GM18508 (cell line): Measurements from ENCODE around the gene RAP1GAP2.

Experiments used
- ATAC-seq: cut with Tn5 transposase; IDR thresholded peaks from one replicate; pipeline ENCODE4 v1.9.1; 2021; ENCODE audit warnings: moderate number of reproducible peaks; ENCODE audit not compliant: insufficient read depth, unreplicated experiment

The RAP1GAP2 gene

DNA sequence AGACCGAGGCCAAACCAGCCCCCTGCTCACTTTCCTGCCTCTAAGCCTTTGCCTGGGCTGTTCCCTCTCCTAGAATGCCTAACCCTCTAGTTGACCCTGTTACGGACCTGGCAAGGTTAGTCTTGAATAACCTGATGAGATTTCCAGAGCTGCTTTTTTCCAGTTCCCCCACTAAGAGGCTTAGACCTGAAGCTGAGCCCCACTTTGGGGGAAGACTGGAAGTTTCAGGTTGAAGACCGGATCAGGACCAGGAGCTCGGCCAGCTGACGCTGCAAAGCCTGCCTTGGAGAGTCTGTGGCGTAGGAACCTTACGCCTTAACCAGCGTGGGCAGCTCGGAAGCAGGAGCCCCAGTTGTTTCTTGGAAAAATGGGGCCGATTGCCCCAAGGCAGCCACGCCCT, 137.4 kb downstream of the RAP1GAP2 start:
- ATAC-seq, result no peak

DNA sequence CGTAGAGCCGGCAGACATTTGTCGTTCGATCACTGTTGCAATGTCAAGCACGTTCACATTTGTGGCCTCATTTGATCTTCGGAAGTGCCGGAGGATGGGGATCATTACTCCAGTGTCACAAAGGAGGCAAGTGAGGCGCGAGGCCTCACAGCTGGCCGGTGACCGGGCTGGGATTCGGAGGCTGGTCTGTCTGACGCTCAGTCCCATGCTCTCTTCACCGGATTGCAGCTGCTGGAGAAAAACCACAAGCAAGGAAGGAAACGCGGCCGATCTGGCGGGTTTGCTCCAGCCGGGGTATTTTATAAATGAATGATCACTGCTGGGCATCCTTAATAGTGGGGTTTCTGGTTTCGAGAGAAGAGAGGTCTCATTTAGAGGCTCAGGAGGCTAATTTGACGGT, 139.4 kb downstream of the RAP1GAP2 start:
- ATAC-seq, result no peak

GRCh38 chr17:2936351-2936750, 140.1 kb downstream of the RAP1GAP2 start:
- no peak for ATAC-seq

GRCh38 chr17:2936771-2937321, 140.6 kb downstream of the RAP1GAP2 start:
- ATAC-seq, result no peak

DNA sequence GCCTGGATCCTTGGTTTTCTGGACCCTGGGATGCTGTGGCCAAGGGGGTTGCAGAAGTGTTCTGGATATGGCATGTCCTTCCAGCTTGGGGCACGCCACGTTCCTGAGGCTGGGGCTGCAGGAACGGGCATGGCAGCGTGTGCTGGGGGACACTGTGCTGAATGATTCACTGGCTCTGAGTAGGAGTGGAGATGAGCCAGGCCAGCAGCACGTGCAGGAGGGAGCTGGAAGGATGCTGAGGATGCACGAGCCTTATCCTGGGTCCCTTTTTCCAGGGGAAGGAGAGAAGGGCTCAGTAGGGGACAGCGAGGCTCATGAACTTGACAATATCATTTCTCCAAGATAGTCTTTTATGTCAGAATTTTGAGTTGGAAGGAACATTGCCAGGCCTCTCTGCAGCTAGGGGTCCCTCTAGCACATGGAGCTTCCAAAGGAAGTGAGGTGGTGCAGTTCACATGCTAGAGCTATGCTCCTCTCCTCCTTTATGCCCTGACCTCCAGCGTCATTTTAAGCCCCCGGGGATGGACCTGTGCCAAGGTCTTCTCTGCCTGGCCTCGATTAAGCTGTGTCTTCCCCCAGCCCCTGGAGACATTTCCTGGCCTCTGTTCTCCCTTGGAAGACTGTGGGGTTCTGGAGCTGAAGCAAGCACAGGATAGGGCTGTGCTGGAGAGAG, 141.2 kb downstream of the RAP1GAP2 start:
- ATAC-seq, result no peak

GRCh38 chr17:2939714-2940351, 143.6 kb downstream of the RAP1GAP2 start:
- ATAC-seq, result no peak

- ATAC-seq, result no peak
Observed at GRCh38 chr17:2940352-2940751, 144.1 kb downstream of the RAP1GAP2 start.

- no peak for ATAC-seq
Observed at GRCh38 chr17:2943981-2944380, 147.7 kb downstream of the RAP1GAP2 start.

DNA sequence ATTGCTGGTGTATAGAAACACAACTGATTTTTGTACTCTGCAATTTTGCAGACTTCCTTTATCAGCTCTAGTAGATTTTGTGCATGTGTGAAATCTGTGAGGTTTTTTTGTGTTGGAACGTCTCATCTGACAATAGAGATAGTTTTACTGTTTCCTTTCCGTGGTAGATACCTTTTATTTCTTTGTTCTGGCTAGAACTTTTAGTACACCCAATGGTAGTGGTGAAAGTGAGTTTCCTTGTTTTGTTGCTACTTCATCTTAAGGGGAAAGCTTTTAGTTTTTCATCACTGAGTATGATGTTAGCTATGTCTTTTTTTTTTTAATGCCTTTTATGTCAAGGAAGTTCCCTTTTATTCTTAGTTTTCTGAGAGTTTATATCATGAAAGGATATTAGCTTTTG, 149.1 kb downstream of the RAP1GAP2 start:
- no peak for ATAC-seq

DNA sequence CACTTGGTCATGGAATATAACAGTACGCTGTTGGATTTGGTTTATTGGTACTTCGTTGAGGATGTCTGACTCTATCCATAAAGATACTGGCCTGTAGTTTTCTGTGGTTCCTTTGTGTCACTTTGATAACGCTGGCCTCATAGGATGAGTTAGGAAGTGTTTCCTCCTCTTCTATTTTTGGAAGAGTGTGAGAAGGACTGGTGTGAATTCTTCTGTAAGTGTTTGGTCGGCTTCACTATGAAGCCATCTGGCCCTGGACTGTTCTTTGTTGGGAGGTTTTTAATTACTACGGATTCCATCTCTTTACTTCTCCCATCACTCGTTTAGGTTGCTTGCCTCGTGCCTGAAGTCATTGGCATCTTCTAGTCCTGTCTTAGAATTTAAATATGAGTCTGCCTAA, 149.9 kb downstream of the RAP1GAP2 start:
- no peak for ATAC-seq

GRCh38 chr17:2947588-2947950, 151.3 kb downstream of the RAP1GAP2 start:
- no peak for ATAC-seq

DNA sequence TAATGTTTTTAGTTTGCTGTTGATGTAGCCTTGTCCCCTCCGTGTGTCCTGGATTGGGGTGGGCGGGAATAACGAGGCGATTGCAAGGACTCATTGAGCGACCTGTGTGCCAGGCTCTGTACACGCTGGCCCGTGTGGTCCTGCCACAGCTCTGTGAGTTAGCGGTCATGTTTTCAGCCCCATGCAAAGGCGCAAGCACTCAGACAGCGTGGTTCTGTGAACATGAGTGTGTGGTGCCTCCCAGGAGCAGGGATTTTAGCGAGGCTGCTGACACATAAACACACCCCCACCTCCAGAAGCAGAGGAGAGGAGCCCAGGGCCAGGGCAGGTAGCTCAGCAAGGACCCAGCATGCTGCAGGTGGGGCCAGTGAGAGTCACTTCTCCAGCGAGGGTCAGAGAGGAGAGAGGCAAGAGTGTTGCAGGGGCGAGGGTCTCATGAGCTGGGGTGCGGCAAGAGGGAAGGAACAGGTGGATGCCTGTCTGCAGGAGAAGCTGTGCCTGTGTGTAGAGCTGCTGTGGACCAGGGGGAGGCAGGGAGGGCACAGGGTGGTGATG, 151.8 kb downstream of the RAP1GAP2 start:
- ATAC-seq, result no peak

DNA sequence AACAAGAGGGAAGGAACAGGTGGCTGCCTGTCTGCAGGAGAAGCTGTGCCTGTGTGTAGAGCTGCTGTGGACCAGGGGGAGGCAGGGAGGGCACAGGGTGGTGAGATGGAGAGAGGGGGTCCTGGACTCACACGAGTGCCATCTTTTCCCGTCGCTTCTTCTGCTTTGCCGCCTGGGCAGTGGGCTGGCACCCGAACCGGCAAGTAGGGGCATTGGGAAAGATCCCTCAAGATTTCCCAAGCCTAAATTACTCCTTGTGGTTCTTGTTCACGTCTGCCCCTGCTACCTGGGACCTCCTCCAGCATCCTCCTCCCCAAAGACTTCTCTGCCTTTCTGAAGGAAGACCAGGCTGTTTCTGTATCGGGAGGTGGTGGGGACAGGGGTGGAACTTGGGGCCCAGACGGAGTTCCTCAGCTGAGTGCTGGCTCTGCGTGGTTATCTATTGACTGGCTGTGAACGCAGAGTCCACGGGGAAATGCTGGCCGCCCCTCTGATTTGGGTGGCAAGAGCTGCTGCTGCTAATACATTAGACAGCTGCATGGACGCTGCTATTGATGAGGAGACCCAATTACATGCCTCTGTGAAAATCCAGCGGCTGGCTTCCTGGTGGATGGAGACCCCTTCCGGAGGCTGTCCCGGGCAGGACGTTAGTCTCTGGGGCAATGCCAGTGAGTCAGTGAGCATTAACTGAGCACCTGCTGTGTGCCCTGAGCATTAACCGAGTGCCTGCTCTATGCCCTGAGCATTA, 152.7 kb downstream of the RAP1GAP2 start:
- no peak for ATAC-seq

DNA sequence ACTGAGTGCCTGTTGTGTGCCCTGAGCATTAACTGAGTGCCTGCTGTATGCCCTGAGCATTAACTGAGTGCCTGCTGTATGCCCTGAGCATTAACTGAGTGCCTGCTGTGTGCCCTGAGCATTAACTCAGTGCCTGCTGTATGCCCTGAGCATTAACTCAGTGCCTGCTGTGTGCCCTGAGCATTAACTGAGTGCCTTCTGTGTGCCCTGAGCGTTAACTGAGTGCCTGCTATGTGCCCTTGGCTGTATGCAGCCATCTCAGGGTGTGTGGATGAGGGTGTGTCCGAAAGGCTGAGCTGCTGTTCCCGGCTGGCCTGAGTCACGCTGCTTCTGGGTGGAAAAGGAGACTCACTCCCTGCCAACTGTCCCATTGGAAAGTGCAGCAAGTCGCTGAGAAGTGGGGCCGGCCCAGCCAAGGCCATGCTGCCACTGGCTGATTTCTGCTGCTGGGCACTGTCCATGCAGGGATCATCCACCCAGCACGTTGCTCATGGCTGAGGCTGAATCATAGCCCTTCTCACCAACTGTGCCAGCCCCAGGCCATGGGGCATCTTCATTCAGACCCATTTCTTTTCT, 153.3 kb downstream of the RAP1GAP2 start:
- ATAC-seq, result no peak

GRCh38 chr17:2950846-2951245, 154.6 kb downstream of the RAP1GAP2 start:
- no peak for ATAC-seq

GRCh38 chr17:2952174-2952845, 156.1 kb downstream of the RAP1GAP2 start:
- ATAC-seq, result no peak

- no peak for ATAC-seq
Observed at GRCh38 chr17:2954898-2955445, 158.7 kb downstream of the RAP1GAP2 start.

GRCh38 chr17:2955931-2956582, 159.8 kb downstream of the RAP1GAP2 start:
- no peak for ATAC-seq

DNA sequence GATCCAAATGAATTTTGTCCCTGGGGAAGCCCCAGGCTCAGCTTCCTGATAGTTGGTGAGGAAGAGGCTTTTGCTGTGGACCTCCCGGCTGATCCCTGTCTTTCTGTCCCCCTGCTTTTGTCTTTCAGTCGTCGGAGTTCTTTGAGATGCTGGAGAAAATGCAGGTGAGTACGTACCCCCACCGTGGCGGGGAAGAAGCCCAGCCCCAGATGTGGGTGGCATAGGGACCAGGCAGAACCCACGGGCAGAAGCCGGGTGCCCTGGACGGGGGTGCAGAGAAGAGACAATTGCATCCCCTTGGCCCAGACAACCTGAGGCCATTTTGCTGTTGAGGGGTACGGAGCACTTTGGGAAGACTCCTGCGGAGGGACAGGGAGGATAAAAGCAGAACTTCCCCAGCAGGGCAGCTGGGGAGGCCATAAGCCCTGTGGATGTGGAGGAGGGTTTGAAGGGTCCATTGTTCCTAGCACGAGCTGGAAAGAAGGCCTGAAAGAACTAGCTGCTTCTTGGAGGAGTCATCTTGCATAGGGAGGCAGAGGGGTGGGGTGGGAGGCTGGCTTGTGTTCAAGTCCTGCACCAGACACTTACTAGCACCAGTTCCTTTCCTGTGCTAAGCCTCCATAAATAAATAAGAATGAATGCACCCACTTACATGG, 161.5 kb downstream of the RAP1GAP2 start:
- no peak for ATAC-seq
